ENCODE results near the gene MED13L. TPM values are rescaled to one million over a fixed set of nuclear protein-coding genes. Genes with fewer than 3 reads are reported as not detected.
A peak's percentile ranks its signal among the peaks of the same experiment; 100 is the strongest.

Gene MED13L
- total and polyA plus RNA-seq, 2 of the 4 experiments (the other 2 are of a cell fraction): 17.9 to 49.1 TPM

- H3K27me3 ChIP-seq (ENCODE audit: control insufficient read depth, insufficient read depth, low read length): no peaks in the 10 kb centered on the region
- H2BK15ac ChIP-seq (ENCODE audit: low read depth, low read length): no peak overlapping the region
- no peak overlapping the region for H3K4me3 ChIP-seq (ENCODE audit: insufficient read depth, low read depth, low read length)
- H3K14ac ChIP-seq (replicated peaks; ENCODE audit: low read depth, low read length): no peak overlapping the region; the same call in 1 of the 2 replicates
- H2AK5ac ChIP-seq (ENCODE audit: low read depth, low read length): no peak overlapping the region
- H3K56ac ChIP-seq (ENCODE audit: extremely low read depth, insufficient read depth, low read length): no peak overlapping the region
- no peak overlapping the region for H4K5ac ChIP-seq (ENCODE audit: low read depth, low read length)
- intact Hi-C loops (cut with micrococcal nuclease) (loop anchor here (5.0 kb wide), 1 partner anchor 155 kb away; no protein-coding TSS in a partner anchor), dilution Hi-C loops (cut with HindIII; ENCODE audit: low sequenced_read_pairs, unreplicated experiment) (no loop called here), in situ Hi-C loops (cut with MboI; ENCODE audit: low sequenced_read_pairs) (no loop called here)
- H2AK9ac ChIP-seq (replicated peaks; ENCODE audit: low read depth, low read length, poor library complexity): no peak overlapping the region
- H3K9me3 ChIP-seq (ENCODE audit: control insufficient read depth, insufficient read depth, low read length): no peaks in the 10 kb centered on the region
- no peaks in the 10 kb centered on the region for H3K36me3 ChIP-seq (ENCODE audit: control insufficient read depth, insufficient read depth, low read length)
- no peak overlapping the region for H2BK5ac ChIP-seq (ENCODE audit: low read depth, low read length, poor library complexity, severe bottlenecking)
- H3K9me1 ChIP-seq (ENCODE audit: insufficient read depth, low read length): peaks cover 6% of the 10 kb centered on the region
- no peak for TF ChIP-seq CEBPB (IDR thresholded peaks at IDR 0.05; ENCODE audit: low read depth, low read length)
- no peak for TF ChIP-seq RAD21 (IDR thresholded peaks at IDR 0.05; ENCODE audit: low read length)
- no peak for TF ChIP-seq CHD1 (IDR thresholded peaks at IDR 0.05; ENCODE audit: low read depth, low read length)
- TF ChIP-seq BHLHE40 (IDR thresholded peaks at IDR 0.05; ENCODE audit: low read depth, low read length): no peak
- TF ChIP-seq FOS (IDR thresholded peaks at IDR 0.05; ENCODE audit: low read depth, low read length): no peak
- TF ChIP-seq, protein P1, sequence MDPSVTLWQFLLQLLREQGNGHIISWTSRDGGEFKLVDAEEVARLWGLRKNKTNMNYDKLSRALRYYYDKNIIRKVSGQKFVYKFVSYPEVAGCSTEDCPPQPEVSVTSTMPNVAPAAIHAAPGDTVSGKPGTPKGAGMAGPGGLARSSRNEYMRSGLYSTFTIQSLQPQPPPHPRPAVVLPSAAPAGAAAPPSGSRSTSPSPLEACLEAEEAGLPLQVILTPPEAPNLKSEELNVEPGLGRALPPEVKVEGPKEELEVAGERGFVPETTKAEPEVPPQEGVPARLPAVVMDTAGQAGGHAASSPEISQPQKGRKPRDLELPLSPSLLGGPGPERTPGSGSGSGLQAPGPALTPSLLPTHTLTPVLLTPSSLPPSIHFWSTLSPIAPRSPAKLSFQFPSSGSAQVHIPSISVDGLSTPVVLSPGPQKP (IDR thresholded peaks at IDR 0.05; ENCODE audit: borderline replicate concordance, low read depth, low read length): no peak
- TF ChIP-seq RFX5 (IDR thresholded peaks at IDR 0.05; ENCODE audit: low read depth, low read length): no peak
- TF ChIP-seq MXI1 (IDR thresholded peaks at IDR 0.05; ENCODE audit: borderline replicate concordance, low read depth, low read length): no peak
- TF ChIP-seq MAZ (IDR thresholded peaks at IDR 0.05; ENCODE audit: borderline replicate concordance, low read depth, low read length): no peak
- H4K8ac ChIP-seq (ENCODE audit: low read depth in 2 of 2, low read length in 2 of 2): no peak overlapping the region
- H3K79me1 ChIP-seq (ENCODE audit: low read depth in 1 of 2, low read length in 2 of 2): peaks cover 36 to 75% of the 10 kb centered on the region in 2 experiments
- no peak overlapping the region for H3K4ac ChIP-seq (ENCODE audit: low read depth, low read length)
- BruUV-seq (replicated peaks): no TSS peak
- H4K91ac ChIP-seq (ENCODE audit: insufficient read depth, low read depth, low read length): no peak overlapping the region
- peaks cover 88% of the 10 kb centered on the region for H4K20me1 ChIP-seq (ENCODE audit: insufficient read depth, low read length)
- ChIA-PET CTCF (no interaction called here), POLR2A (ENCODE audit: unreplicated experiment) (no interaction called here)
- peaks cover 6% of the 10 kb centered on the region for H3K4me1 ChIP-seq (ENCODE audit: control insufficient read depth, insufficient read depth, low read length)
- H3K18ac ChIP-seq (ENCODE audit: low read depth, low read length): no peak overlapping the region
- H2BK120ac ChIP-seq (ENCODE audit: low read depth, low read length): no peak overlapping the region
- 100% methylated on average over 1 of the region's 1 CpG; no CpG with 5 or more reads in 1 of the 2 experiments for WGBS, 2 experiments (ENCODE audit: extremely low coverage in 2 of 2, insufficient read length in 1 of 2)
- no peak for ATAC-seq (ENCODE audit: low read depth)
- H3K9ac ChIP-seq (ENCODE audit: low read depth, low read length): no peak overlapping the region
- no peak for DNase-seq
- H3K23ac ChIP-seq (ENCODE audit: low read depth, low read length): peak overlapping the region; percentile 40; the same call in 1 of the 2 replicates
- no peak overlapping the region for H2BK20ac ChIP-seq (ENCODE audit: low read depth, low read length)
- H3K27ac ChIP-seq (ENCODE audit: insufficient read depth, low read length): no peak overlapping the region
- H3K4me2 ChIP-seq (ENCODE audit: low read depth, low read length): no peak overlapping the region
- no peak overlapping the region for H2AFZ ChIP-seq (replicated peaks; ENCODE audit: low read length, poor library complexity)
Measured at GRCh38 chr12:116182359-116183063, 95.0 kb downstream of the MED13L start.
